Suppressor macrophage treated with lipopolysaccharide for 4 hours (primary cell): ENCODE measurements around the gene SUPT7L.
"Not testable (repeated sequence)": the region's sequence is repeated elsewhere in the genome, so short reads cannot be mapped to it uniquely, and the experiment has no call there.

ENCODE experiments used
- DNase-seq: peaks from one replicate; pipeline ENCODE4 v3.0.0-alpha.2; 2020

SUPT7L gene

DNA sequence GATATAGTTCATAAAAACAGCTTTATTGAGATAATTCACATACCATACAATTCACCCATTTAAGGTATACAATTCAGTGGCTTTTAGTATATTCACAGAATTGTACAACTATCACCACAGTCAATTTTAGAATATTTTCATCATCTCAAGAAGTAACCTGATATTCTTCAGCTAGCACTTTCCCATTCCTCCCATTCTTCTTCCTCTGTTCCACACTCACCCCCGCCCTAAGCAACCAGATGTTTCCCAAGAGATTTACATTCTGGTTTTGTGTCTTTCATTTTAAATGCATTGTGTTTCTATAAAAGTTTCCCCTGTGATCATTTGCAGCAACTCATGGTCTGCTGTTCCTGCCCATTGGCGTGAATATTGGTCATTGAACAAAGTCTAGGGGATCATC is 29.1 kb downstream of the SUPT7L start:
- no peak for DNase-seq

- DNase-seq, result not testable (repeated sequence)
Observed at GRCh38 chr2:27630257-27630656, 33.2 kb downstream of the SUPT7L start.

DNA sequence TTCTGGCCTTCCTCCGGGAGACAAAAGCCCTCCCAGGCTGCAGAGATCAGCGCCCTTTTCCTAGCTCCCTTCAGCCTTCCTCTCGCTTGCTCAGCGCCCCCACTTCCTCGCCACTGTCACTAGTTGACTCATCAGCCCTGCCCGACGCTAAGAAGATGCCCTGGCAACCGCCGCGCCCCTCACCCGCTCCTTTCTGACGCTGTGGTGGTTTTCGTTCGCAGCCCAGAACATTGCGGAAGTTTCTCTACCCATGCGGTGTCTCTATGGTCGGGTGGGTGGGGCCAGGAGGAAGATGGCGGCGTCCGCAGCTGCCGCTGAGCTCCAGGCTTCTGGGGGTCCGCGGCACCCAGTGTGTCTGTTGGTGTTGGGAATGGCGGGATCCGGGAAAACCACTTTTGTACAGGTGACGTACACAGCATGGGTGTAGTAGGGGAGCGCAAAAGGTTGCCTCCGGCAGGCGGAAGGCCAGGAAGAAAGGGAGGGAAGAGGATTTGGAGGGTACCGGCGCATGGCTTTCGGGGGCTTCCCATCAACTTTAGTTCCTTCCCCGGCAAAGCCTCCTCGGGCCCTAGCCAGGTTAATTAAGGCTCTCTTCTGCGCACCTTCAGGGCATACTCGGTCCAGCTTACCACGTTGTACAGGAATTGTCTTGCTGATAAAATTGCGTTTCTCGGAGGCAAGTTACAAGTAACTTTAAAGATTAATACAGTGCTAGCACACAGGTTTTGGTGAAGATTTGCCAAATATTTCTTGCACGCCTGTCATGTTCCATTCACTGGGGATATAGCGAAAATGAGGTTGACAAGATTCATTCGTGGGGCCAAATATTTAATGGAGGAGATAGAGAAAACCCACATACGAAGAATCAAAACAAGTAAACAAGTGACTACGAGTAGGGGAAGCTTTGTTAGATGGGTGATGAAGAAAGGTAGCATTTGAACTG is 34.4 kb downstream of the SUPT7L start, which contains the start of the genes CCDC121 and GPN1:
TSS of gene CCDC121 (minus strand) at position 246 of the 943 bp plus-strand sequence. CDS start 1,213 bp downstream, outside the sequence.
TSS of gene GPN1 (plus strand) at position 284 of the 943 bp plus-strand sequence. CDS start at position 293, 9 bp downstream.
- peak; percentile 98 for DNase-seq

GRCh38 chr2:27627963-27628766 is 35.2 kb downstream of the SUPT7L start:
- peak; percentile 63 for DNase-seq

GRCh38 chr2:27626921-27627320 is 36.5 kb downstream of the SUPT7L start:
- DNase-seq, result peak; percentile 37

DNA sequence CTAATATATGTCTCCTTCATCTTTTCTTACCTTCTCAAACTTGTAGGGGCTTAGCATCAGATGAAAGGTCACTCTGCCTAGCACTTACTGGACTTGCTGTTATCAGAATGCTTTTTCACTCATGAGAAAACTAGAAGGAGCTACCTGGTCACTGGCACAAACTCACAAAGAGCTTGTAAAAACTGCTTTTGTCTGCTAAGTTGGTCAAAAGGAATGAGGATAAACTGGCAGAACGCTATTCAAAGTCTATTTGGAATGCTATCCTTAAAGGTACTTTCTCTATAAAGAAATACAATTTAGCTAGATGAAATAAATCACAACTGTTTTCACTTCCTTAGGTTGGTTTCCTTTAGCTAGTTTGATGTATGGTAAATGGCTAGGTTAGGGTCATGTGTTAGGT is 37.1 kb downstream of the SUPT7L start:
- DNase-seq, result not testable (repeated sequence)

DNA sequence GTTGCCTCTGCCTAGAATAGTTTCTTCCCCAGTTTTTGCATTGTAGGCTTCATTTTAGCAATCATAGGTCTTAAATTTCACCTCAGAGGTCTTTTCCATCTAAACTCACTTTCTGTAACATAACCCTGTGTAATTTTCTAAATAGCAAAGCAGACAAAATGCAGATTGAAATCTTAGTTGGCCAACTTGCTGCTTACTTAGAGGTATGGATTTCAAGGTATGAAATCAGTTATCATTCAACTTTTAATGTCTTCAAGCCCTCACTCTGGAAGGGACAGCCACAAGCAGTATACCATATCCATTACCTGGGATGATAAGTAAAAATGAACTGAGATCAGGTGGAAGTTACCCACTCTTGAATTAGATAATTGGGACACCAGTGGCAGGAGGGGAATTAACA is 38.5 kb downstream of the SUPT7L start:
- no peak for DNase-seq

GRCh38 chr2:27622921-27623384 is 40.5 kb downstream of the SUPT7L start:
- no peak for DNase-seq

GRCh38 chr2:27621524-27621923 is 41.9 kb downstream of the SUPT7L start:
- DNase-seq, result no peak

DNA sequence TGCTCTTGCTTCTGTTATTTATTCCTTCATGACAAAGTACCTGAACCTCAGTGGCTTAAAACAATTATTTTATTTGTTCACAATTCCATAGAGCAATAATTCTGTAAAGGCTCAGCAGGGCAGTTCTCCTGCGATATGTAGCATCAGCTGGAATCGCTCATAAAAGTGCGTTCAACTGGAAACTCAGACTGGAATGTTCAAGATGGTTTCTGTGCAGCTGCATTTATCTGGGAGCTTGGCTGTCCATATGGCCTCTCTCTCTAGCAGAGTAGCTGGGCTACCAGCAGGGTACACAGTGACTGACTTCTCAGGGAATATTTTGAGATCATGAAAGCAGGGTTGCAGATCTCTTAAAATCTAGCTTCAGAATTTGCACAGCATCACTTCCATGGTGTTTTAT is 48.1 kb downstream of the SUPT7L start:
- DNase-seq, result no peak

- DNase-seq, result no peak
Observed at GRCh38 chr2:27613985-27614384, 49.4 kb downstream of the SUPT7L start.

DNA sequence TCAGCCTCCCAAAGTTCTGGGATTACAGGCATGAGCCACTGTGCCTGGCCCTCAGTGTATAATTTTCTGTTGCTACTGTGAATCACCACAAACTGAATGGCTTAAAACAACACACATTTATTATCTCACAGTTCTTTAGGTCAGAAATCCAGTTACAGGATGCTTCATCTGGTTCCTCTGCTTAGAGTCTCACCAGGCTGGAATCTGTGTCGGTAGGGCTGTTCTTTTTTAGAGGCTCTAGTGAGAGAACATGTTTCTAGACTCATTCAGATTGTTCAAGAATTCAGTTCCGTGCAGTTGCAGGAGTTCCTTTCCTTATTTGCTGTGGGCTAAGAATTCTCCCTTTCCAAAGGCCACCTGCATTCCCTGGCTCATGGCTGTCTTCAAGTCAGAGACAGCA is 56.8 kb downstream of the SUPT7L start:
- no peak for DNase-seq
